Inflammatory macrophage (primary cell): ENCODE measurements around the gene RNF168.
"Not testable (repeated sequence)": the region's sequence is repeated elsewhere in the genome, so short reads cannot be mapped to it uniquely, and the experiment has no call there.

Experiments
- DNase-seq, 2 donors: peaks; one replicate each; pipeline ENCODE4 v3.0.0-alpha.2; 2020 to 2022

The RNF168 gene

DNA sequence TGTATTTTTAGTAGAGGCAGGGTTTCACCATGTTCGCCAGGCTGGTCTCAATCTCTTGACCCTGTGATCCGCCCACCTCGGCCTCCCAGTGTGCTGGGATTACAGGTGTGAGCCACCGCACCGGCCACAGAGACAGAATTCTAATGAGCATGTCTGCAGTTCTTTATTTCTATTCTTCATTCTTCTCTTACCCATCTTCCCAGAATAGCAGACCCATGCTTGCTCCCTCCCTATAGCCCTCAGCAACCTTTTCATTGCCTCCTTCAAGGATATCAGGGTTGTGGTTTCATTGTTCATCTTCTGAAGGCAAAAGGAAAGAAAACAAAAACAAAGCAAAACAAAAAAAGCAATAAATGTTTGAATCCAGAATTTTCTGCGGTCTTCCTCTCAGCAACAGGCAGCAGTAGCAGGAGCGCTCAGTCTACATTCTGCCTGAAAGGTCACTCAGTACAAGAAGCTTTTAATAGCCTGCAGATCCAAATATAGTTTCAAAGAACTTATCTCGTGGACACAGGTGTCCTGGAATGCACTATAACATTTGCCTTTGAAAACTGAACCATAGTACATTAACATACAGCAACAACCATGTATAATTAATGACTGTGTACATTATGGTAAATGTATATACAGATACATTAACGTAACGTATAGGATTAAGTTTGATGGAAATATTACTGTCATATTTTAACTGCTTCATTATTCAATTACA lies 11.5 kb upstream of the RNF168 start, which contains the start of gene SMCO1:
Gene SMCO1, minus strand, starts transcription at position 434 of the 709 bp plus-strand sequence. Its CDS starts 137 bp downstream, at position 297.
- no peak for DNase-seq

DNA sequence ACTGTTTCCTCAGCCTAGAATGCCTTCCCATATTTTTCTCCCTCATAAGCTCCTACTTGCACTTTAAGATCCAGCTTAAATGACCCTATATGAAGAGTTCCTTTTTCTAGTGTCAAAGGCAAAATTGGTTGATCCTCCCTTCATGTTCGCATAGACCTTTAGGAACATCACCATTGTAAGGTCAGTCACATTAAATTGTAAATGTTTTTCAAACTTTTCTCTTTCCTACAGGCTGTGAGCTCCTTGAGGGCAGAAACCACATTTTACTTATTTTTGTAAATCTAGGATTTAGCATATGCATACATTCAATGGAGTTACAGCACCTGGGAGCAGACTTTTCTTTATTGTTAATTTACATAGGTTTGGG lies 10.8 kb upstream of the RNF168 start:
- DNase-seq, result no peak

DNA sequence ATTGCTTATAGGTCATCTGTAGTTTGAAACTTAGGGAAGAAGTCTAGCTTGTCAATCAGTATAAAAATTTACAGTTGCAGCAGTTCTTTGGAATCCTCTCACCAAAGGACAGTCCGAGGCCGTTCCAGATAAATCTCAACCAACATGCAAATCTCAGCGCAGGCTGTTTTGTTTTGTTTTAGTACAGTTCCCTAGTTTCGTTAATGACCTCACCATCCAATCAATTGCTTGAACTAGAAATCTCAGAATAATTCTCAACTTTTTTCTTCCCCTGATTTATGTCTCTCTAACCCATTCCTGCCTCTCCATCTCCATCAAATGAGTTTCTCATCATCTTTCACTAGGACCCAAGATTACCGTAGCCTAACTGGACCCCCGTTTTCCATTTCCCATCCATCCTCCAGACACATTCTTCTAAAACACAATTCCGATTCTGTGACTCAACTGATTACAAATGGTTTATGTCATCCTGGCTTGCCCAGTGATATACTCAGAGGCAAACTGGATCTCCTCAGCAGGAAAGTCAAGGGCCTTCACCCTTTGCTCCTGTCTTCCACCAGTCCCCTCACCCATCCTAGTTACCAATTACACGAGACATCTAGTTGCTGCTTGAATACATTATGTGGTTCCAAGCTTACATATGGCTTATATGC lies 10.3 kb upstream of the RNF168 start:
- no peak for DNase-seq

DNA sequence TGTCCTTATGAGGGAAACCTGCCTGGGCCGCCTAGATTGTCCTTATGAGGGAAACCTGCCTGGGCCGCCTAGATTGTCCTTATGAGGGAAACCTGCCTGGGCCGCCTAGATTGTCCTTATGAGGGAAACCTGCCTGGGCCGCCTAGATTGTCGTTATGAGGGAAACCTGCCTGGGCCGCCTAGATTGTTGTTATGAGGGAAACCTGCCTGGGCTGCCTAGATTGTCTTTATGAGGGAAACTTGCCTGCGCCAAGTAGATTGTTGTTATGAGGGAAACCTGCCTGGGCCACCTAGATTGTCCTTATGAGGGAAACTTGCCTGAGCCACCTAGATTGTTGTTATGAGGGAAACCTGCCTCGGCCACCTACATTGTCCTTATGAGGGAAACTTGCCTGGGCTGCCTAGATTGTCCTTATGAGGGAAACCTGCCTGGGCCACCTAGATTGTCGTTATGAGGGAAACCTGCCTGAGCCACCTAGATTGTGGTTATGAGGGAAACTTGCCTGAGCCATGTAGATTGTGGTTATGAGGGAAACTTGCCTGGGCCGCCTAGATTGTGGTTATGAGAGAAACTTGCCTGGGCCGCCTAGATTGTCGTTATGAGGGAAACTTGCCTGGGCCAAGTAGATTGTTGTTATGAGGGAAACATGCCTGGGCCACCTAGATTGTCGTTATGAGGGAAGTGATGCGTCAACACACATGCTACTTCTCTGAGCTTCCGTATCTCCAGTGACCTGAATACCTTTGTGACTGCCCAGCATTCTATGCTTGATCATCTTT lies 8.3 kb upstream of the RNF168 start:
- not testable (repeated sequence) for DNase-seq

DNA sequence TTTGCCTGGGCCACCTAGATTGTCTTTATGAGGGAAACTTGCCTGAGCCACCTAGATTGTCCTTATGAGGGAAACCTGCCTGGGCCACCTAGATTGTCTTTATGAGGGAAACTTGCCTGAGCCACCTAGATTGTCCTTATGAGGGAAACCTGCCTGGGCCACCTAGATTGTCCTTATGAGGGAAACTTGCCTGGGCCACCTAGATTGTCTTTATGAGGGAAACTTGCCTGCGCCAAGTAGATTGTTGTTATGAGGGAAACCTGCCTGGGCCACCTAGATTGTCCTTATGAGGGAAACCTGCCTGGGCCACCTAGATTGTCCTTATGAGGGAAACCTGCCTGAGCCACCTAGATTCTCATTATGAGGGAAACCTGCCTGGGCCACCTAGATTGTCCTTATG lies 7.5 kb upstream of the RNF168 start:
- DNase-seq, result not testable (repeated sequence)

DNA sequence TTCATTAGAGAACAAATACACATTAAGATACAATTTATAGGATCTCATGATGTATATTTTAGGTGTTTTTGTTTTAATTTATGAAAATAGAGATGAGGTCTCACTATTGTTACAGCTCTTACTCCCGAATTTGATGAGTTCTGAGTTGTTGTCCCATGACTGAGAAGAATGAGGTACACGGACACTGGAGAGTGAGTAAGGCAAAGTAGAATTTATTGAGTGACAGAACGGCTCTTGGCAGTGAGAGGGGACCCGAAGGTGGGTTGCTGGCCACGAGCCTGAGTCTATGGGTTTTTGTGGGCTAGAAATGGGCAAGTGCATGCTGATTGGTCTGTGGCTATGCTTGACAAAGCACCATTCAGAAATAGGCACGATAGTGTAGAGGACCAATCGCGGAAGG lies 3.1 kb upstream of the RNF168 start:
- DNase-seq, result no peak

DNA sequence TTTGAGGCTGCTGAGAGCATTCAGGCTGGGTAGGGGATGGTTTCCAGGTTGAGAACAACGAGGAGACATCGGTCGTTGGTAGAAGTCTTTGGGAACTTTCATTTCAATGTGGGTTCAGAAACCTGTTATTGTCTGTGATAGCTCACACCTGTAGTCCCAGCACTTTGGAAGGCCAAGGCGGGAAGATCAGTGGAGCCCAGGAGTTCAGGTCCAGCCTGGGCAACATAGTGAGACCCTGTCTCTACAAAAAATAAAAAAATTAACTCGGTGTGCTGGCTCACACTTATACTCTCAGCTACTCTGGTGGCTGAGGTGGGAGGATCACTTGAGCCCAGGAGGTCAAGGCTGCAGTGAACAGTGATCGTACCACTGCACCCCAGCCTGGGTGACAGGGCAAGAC lies 988 bp upstream of the RNF168 start:
- DNase-seq, result no peak

DNA sequence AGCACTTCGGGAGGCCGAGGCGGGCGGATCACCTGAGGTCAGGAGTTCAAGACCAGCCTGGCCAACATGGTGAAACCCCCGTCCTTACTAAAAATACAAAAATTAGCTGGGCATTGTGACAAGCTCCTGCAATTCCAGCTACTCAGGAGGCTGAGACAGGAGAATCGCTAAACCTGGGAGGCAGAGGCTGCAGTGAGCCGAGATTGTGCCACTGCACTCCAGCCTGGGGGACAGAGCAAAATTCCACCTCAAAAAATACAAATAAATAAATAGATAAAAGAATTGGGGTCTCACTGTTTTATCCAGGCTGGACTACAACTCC lies 470 bp upstream of the RNF168 start:
- not testable (repeated sequence) for DNase-seq

DNA sequence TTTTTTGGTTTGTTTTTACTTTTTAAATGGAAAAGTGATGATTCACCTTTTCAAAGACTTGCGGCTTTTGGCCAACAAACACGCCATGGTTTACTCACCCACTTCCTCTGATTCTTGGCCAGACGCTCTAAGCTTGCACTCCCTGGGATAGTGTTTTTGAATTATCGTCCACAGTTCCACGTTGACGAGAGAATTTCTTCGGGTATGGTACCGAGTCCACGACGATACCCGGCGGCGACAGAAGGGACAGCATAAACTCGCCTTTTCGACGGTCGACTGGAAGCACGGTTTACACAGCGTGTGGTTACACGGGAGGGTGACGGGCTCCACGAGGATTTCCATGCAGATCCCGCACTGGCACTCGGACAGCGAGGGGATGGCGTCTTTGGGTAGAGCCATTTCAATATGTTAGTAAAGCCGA lies 783 bp downstream of the RNF168 start:
- peak; percentile 66 to 71 for DNase-seq

DNA sequence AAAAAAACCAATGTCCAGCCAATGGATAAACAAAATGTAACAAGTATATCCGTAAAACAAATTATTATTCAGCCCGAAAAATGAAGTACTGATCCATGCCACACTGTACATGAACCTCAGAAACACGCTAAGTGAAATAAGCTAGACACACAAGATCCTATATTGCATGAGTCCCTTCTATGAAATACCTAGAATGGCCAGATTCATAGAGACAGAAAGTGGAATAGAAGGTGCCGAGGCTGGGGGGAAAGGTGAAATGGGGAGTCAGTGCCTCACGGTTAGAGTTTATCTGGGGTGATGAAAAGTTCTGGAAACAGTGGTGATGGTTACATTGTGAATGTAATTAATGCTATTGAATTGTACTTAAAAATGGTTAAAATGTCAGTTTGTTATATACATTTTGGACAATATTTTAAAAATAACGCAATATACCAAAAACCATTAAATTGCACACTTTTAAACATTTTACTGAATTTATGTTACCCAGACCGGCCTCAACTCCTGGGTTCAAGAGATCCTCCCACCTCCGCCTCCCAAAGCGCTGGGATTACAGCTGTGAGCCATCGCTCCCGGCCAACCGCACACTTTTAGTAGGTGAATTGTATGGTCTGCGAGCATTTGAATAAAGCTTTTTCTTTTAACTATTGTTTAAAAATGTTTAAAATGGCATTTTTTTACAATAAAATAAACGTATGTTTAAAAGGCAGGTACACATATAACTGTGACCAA lies 2.1 kb downstream of the RNF168 start:
- DNase-seq, result peak in 1 of 2 donors; percentile 16

DNA sequence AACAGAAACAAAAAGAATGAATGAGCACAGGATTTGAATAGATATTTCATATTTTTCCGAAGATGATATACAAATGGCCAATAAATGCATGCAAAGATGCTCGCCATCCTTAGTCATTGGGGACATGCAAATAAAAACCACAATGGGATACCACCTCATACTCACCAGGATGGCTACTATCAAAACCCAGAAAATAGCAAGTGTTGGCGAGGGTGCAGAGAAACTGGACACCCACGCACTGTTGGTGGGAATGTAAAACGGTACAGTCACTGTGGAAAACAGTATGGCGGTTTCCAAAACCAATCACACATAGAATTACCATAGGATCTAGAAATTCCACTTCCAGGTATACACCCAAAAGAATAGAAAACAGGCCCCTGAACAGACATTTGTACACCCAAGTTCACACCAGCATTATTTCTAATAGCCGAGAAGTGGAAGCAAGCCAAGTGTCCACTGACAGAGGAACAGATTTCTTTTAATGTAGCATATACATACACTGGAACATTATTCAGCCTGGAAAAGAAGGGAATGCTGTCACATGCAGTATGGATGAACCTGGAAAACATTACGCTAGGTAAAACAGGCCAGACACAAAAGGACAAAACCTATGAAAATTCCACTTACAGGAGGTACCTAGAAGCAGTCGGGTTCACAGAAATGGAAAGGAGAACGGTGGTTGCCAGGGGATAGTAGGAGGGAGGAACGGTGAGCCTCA lies 3.6 kb downstream of the RNF168 start:
- DNase-seq, result no peak

DNA sequence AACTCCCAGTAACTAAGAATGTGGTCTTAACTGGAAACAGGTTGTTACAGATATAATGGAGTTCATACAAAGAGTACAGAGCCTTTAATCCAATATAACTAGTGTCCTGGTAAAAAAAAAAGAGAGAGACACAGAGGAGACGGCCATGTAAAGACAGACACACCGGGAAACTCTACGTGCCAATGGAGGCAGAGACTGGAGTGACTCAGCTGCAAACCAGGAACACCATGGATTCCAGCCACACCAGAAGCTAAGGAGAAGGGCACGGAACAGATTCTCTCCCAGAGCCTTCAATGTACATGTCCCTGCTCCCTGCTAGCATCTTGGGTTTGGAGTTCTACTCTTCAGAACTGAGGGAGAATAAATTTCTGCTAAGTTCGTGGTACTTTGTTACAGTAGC lies 4.5 kb downstream of the RNF168 start:
- no peak for DNase-seq

DNA sequence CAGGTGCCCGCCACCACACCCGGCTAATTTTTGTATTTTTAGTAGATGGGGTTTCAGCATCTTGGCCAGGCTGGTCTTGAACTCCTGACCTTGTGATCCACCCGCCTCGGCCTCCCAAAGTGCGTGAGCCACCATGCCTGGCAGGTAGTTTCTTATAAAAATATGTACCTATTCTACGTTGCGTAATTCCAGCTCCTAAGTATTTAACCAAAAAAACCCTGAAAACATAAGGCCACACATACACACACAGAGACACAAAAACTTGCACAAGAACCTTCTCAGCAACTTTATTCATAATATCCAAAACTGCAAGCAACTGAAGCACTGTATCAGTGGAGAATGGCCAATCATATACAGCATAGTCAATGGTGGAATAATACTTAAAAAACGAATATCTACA lies 5.3 kb downstream of the RNF168 start:
- DNase-seq, result no peak

DNA sequence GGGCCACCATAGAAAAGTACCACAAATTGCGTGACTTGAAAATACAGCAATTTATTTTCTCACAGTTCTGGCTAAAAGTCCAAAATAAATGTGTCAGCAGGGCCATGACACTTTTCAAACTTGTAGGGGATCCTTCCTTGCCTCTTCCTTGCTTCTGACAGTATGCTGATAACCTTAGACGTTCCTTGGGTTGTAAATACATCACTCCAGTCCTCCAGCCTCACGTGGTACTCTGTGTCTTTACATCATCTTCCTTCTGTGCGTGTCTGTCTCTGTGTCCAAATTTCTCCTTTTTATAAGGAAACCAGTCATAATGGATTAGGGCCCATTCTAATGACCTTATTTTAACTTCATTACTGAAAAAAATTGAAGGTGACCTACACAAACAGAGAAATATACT lies 7.4 kb downstream of the RNF168 start:
- no peak for DNase-seq

DNA sequence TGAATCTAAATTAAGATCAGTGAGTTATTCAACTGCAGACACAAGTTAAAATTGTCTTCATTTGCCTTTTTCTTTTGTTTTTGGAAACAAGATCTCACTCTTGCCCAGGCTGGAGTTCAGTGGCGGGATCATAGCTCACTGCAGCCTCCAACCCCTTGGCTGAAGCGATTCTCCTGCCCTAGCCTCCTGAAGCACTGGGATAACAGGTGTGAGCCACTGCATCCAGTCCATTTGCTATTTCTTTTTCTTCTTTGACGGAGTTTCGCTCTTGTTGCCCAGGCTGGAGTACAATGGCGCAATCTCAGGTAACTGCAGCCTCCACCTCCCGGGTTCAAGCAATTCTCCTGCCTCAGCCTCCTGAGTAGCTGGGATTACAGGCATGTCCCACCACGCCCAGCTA lies 10.3 kb downstream of the RNF168 start:
- no peak for DNase-seq

DNA sequence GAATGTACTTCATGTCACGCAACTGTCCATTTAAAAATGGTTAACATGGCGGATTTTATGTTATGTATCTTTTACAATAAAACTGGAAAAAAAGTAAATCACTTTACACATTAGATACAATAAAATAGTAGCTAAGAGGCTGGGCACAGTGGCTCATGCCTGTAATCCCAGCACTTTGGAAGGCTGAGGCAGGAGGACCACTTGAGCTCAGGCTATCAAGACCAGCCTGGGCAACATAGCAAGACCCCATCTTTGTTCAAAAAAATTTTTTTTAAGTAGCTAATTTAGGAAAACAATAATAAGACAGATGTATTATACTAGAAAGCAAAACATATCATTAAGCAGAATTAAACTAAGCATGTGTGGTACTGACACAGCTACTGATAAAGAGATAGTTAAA lies 11.5 kb downstream of the RNF168 start:
- DNase-seq, result no peak

DNA sequence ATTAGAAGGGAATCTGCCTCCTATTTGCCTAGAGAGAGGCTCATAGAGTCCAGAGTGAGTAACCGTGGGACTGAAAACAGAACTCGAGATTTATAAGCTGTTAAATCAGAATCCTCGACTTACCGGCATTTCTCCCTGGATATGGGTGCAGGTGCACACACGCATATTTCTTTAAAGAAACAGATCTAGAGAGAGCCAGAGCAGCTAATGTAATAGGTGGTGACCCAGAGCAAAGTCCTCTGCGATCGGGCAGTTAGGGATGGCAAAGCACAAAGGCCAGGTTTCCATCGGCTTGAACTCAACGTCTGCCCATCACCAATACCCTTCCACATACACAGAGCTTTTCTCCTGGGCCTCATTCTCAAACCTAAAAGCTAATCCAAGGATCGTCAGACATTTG lies 13.8 kb downstream of the RNF168 start:
- DNase-seq, result no peak

DNA sequence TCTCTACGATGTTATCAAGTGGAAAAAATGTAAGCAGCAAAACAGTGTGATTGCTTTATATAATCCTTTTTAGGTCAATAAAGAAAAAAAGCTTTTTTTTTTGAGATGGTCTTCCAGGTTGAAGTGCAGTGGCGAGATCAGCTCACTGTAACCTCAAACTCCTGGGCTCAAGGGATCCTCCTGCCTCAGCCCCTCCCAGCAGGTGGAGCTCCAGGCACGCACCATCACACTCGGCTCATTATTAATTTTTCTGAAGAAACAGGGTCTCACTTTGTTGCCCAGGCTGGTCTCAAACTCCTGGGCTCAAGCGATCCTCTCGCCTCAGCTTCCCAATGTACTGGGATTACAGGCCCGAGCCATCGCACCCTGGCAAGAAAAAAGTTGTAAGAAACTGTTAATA lies 17.3 kb downstream of the RNF168 start:
- peak in 1 of 2 donors; percentile 14 for DNase-seq

DNA sequence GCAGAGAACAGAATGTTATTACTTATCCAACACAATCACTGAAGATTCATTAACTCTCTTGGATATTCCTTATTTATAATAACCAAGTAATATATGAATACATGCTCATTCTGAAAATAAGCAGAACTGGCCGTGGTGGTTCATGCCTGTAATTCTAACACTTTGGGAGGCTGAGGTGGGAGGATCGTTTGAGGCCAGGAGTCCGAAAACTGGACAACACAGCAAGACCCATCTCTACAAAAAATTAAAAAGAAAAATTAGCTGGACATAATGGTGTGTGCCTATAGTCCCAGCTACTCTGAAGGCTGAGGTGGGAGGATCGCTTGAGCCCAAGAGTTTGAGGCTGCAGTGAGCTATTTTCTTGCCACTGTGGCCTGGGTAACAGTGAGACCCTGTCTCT lies 25.9 kb downstream of the RNF168 start:
- DNase-seq, result no peak

DNA sequence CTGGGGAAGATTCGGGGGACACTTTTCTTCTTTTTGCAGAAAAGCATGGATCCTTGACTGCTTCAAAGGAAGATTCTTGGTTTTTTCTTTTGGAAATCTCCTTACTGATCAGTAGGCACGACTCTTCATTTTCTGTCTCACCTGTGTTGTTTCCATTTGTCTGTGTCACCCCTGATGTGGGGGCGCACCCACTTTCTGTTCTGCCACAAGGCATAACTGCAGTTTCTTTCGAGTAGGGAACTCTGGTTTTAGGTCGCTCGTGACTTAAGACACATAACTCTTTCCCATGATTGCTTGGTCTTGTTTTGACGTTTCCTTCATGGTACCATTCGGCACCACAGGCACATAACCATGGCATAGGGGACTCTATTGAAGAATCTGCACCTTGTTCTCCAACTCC lies 31.3 kb downstream of the RNF168 start:
- no peak for DNase-seq

DNA sequence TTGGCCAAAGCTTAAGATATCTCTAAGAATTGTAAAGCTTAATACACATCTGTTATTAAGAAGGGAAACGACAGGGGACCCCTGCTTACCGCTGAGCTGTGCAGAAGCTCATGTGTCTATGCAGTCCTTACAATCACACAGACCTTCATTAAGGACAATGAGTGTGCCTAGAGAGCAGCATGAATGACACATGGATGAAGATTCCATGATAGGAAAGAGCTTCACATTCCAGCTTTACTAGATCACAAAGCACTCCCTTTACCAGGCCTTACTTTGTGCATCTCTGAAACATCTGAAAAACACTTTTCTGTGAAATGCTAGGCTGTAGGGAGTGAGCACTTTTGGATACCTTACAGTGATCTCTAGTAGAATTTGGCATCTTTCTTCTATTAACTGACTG lies 32.0 kb downstream of the RNF168 start:
- no peak for DNase-seq

DNA sequence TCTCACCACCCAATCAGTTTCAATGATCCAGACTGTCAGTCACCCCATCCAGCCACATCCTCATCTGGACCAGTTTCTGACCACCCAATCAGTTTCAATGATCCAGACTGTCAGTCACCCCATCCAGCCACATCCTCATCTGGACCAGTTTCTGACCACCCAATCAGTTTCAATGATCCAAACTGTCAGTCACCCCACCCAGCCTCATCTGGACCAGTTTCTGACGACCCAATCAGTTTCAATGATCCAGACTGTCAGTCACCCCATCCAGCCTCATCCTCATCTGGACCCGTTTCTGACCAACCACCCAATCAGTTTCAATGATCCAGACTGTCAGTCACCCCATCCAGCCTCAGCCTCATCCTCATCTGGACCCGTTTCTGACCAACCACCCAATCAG lies 33.4 kb downstream of the RNF168 start:
- DNase-seq, result not testable (repeated sequence)

DNA sequence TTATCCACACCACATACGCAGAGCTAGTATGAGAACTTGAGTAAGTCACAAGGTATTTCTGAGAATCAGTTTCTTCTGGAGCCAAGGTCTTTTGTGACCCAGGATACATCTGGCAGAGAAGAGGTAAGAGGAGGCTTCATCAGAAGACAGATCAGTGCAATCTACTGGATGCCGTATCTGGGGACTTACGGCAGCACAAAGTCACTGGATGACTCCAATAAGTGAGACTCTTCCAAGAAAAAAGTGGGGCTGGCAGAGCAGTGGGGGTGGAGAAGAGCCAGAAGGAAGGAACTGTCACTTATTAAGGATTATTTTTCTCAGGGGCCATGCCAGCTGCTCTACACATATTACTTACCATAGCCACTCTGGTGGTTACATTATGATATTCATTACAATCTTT lies 39.8 kb downstream of the RNF168 start:
- DNase-seq, result no peak
